Ishikawa (cell line): ENCODE data around the gene SRPX.

Experiments
- CREB1 ChIP-seq: IDR thresholded peaks from 2 replicates; pipeline ENCODE4 v1.6.1; 2012; ENCODE audit warnings: low read depth
- EP300 ChIP-seq: IDR thresholded peaks from 2 replicates; pipeline ENCODE4 v1.6.1; 2012; ENCODE audit warnings: borderline replicate concordance
- FOXM1 ChIP-seq: IDR thresholded peaks from 2 replicates; pipeline ENCODE4 v1.6.1; 2012; ENCODE audit warnings: low read depth, borderline replicate concordance
- MAX ChIP-seq: IDR thresholded peaks from 2 replicates; pipeline ENCODE4 v1.6.1; 2012
- NFIC ChIP-seq: IDR thresholded peaks from 2 replicates; pipeline ENCODE4 v1.6.1; 2012
- RAD21 ChIP-seq: IDR thresholded peaks from 2 replicates; pipeline ENCODE4 v1.6.1; 2012; ENCODE audit warnings: low read depth
- REST ChIP-seq: IDR thresholded peaks from 2 replicates; pipeline ENCODE4 v1.6.1; 2012; ENCODE audit warnings: low read depth, mild to moderate bottlenecking
- TCF12 ChIP-seq: IDR thresholded peaks from 2 replicates; pipeline ENCODE4 v1.6.1; 2012; ENCODE audit warnings: low read depth
- TEAD4 ChIP-seq: IDR thresholded peaks from 2 replicates; pipeline ENCODE4 v1.6.1; 2012
- USF1 ChIP-seq: IDR thresholded peaks from 2 replicates; pipeline ENCODE4 v1.6.1; 2012
- YY1 ChIP-seq: IDR thresholded peaks from 2 replicates; pipeline ENCODE4 v1.6.1; 2012; ENCODE audit warnings: low read depth
- ZBTB7A ChIP-seq: IDR thresholded peaks from 2 replicates; pipeline ENCODE4 v1.6.1; 2012; ENCODE audit warnings: low read depth

GRCh38 chrX:38109042-38109898 lies 111.4 kb downstream of the SRPX start:
- TF ChIP-seq MAX: no peak
- no peak for TF ChIP-seq FOXM1
- TF ChIP-seq TCF12: no peak
- TF ChIP-seq EP300: no peak
- TF ChIP-seq NFIC: no peak
- no peak for TF ChIP-seq USF1
- no peak for TF ChIP-seq RAD21
- no peak for TF ChIP-seq REST
- TF ChIP-seq YY1: no peak
- no peak for TF ChIP-seq ZBTB7A
- no peak for TF ChIP-seq CREB1
- TF ChIP-seq TEAD4: no peak
